NCI-H187 (cell line): Measurements from ENCODE around the gene PIKFYVE.
"Not testable (repeated sequence)": the region's sequence is repeated elsewhere in the genome, so short reads cannot be mapped to it uniquely, and the experiment has no call there.

Experiments
- DNase-seq, 2 experiments: peaks; one replicate each; lab custom pipeline; 2025; lab: John Stamatoyannopoulos, UW

PIKFYVE gene

DNA sequence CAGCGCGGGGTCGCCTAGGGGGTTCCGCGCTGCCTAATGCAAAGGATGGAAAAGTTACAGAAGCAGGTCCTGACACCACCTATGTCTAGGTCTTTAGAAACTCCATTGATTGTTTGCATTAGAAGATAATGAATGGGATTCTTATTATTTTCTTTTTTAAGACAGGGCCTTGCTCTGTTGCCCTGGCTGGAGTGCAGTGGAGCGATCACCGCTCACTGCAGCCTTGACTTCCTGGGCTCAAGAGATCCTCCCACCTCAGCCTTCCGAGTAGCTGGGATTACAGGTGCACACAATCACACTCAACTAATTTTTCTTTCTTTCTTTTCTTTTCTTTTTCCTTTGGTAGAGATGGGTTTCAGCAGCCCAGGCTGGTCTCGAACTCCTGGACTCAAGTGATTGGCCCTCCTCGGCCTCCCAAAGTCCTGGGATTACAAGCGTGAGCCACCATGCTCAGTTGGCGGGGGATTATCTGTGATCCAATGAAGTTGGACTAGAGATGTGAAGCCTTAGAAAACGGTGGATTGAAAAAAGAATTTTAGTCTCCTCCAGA is 10.4 kb upstream of the PIKFYVE start:
- no peak for DNase-seq

DNA sequence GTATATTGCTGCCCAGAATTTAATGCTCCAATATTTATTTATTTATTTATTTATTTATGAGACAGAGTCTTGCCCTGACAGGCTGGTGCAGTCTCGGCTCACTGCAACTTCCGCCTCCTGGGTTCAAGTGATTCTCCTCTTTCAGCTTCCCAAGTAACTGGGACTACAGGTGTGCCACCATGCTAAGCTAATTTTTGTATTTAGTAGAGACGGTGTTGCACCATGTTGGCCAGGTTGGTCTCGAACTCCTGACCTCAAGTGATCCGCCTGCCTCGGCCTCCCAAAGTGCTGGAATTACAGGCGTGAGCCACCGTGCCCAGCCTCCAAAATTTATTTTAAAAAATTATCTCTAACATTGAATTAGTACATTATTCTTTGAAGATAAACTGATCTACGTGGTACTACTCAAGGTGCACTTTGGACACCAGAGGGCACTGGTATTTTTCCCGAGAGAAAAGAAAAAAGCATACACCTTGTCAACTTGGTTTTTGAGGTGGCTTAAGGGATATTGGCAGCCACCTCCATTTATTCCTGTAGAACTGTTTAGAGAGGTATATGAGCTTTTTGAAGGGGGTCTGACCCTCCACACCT is 9.8 kb upstream of the PIKFYVE start:
- no peak for DNase-seq

DNA sequence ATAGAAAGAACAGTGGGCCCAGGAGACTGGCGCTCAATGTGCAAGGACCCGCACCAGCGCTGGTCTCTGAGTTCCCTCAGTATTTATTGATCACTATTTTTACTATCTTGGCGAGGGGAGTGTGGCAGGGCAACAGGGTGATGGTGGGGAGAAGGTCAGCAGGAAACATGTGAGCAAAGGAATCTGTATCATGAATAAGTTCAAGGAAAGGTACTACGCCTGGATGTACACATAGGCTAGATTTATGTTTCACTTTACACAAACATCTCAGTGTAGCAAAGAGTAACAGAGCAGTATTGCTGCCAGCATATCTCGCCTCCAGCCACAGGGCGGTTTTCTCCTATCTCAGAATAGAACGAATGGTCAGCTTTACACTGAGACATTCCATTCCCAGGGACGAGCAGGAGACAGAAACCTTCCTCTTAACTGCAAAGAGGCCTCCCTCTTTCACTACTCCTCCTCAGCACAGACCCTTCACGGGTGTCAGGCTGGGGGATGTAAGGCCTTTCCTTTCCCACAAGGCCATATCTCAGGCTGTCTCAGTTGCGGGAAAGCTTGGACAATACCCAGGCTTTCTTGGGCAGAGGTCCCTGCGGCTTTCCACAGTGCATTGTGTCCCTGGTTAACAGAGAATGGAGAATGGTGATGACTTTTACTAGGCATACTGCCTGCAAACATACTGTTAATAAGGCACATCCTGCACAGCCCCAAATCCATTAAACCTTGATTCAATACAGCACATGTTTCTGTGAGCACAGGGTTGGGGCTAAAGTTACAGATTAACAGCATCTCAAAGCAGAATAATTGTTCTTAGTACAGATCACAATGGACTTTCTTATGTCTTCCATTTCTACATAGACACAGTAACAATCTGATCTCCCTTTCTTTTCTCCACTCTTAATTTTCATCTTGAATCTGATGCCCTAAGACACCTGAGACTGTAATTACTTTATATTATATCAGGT is 8.9 kb upstream of the PIKFYVE start:
- DNase-seq, result not testable (repeated sequence)

DNA sequence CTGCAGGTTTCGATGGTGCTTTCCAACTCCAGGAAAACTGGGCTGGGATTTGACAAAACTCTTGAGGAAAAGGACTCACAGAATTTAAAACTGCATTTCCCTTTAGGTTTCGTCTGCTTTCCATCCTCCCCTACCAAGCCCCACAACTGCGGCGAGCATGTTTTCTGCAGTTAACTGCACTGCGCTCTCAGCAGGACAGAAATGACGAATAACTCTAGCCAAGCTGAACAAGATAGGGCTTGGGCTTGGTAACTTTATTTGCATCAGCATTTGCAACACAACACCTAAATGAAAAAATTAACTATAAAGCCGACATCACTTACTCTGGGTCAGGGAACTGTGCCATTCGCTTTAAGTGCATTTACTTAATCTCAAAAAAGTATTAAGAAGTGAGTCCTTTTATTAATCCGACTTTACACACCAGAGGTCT is 669 bp upstream of the PIKFYVE start:
- no peak for DNase-seq

DNA sequence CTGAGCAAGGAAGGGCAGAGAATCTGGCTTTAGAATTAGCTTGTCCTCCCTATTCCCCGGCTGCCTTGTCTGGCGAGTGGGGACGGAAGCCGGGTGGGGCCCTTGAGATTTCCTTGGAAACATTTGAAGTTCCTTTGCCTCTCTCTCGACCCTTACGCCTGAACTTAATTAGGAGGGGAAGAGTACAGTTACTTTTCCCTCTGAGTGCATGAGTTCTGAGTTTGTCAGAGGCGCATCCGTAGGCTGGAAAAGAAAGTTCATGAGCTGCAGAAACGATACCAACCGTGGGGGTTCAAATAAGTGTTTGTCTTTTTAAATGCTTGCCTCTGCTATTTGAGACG is 468 bp downstream of the PIKFYVE start:
- DNase-seq, result no peak

DNA sequence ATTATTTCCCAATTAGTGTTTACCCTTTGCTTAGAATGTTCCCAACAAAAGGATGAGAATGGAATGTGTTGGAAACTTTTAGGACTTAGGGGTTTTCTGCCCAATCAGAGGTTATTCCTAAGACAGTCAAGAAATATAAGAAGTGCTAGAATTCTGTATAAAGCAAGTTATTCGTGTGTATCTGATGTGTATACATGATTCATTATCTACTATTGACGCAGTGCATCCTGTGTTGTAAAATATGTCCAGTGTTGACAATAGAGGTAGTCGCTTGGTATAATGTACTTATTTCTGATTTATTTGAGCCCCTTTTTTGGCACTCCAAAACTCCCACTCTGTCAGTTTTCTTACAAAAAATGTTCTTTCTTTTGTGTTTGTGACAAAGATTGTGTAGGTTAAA is 881 bp downstream of the PIKFYVE start:
- DNase-seq, result no peak

DNA sequence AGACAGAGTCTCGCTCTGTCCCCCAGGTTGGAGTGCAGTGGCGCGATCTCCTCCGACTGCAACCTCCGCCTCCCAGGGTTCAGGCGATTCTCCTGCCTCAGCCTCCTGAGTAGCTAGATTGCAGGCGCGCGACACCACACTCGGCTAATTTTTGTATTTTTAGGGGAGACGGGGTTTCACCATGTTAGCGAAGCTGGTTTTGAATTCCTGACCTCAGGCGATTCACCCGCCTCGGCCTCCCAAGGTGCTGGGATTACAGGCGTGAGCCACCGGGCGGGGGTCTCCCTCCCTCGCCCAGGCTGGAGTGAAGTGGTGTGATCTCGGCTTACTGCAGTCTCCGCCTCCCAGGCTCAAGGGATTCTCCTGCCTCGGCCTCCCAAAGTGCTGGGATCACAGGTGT is 1.5 kb downstream of the PIKFYVE start:
- not testable (repeated sequence) for DNase-seq

DNA sequence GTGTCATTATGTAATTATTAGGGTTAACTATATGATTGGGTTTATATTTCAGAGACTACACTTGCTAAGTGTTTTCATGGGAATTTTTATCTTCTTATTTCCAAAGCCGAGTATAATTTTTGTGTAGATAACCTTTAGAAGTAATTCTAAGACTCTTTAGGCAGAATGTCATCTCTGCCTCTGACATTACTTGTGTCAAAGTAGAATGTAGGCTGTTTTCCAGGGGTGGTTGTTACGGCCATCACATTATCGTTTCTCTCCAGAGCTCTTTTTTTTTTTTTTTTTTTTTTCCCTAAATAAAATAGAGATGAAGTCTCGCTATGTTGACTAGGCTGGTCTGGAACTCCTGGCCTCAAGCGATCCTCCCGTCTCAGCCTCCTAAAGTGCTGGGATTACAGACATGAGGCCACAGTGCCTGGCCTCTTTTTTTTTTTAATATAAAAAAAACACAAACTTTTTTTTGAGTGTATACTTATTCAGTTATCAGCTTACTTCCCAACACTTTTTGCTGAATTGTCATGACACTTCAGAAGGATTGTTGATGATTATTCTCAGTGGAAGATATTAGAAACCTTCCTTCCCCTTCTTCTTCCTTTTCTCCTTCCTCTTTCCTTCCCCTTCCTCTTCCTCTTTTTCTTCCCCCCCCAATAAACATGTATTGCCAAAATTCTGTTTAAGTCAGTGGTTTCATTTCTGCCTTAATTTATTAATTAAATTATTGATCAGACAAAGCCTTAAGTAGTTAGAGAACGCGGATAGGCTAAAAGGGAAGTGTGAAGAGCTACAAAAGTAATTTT is 2.3 kb downstream of the PIKFYVE start:
- DNase-seq, result no peak

DNA sequence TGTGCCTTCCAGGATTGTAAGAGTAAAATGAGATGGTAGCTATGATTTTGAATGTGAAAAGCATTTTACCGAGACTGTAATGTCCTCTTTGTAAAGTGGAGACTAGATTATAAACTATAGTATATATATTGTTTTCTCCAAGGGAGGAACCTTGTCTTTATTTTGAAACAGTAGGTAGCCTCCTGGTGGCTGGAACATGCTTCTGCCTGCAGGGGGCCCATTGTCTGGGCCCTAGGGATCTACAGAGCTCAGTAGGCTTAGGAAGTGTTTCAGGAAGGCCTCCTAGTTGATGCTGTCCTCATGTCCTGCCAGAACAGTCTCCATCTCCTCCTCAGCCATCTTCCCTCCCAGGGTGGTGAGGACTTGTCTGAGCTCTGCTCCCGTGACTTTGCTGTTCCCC is 3.0 kb downstream of the PIKFYVE start:
- DNase-seq, result no peak

DNA sequence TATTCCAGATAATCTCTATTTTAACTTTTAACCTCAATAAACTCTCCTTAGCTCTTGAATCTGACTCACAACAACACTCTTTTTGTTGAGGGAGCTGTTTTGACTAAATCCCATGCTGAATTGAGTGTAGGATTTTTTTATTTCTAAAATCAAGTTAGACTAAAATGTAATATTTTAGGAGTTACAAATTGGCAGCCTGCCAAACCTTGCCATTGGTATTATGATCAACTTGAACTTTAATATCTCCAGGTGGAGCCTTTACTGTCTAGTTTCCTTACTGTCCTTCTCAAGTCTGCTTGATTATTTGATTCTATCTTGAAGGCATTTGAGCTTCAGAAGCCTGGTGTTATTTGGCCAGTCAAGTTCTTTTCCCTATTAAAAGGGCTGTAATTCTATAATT is 8.7 kb downstream of the PIKFYVE start:
- no peak for DNase-seq

DNA sequence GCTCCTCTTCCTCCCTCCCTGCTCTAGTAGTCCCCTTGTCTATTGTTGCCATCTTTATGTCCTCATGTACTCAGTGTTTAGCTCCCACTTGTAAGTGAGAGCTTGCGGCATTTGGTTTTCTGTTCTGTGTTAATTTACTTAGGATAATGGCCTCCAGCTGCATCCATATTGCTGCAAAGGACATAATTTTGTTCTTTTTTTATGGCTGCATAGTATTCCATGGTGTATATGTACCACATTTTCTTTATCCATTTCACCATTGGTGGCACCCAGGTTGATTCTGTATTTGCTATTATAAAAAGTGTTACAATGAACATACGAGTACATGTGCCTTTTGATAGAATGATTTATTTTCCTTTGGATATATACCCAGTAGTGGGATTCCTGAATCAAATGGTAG is 12.5 kb downstream of the PIKFYVE start:
- DNase-seq, result no peak

DNA sequence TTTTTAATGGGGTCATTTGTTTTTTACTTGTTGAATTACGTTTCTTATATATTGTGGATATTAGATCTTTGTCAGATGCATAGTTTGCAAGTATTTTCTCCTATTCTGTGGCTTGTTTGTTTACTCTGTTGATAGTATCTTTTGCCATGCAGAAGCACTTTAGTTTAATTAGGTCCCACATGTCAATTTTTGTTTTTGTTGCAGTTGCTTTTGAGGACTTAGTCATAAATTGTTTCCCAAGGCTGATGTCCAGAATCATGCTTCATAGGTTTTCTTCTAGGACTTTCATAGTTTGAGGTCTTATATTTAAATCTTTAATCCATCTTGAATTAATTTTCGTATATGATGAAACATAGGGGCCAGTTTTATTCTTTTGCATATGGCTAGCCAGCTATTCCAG is 13.2 kb downstream of the PIKFYVE start:
- DNase-seq, result no peak

DNA sequence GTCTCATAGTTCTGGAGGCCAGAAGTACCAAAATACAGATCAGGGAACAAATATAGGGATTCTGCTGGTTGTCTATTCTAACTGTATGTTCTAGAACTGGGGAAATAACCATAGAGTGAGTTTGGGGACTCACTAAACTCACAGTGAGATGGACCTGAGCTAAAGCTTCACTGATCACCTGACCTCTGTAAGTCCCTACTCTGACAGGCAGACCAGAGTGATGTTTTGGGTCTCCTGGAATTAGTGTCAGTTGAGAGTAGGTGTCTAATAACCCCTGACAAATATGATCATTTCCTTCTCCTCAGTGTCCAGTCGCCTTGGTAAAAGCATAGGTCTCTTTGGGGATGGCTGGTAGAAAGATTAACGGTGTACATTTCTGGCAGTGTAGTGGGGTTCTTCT is 14.2 kb downstream of the PIKFYVE start:
- DNase-seq, result no peak

DNA sequence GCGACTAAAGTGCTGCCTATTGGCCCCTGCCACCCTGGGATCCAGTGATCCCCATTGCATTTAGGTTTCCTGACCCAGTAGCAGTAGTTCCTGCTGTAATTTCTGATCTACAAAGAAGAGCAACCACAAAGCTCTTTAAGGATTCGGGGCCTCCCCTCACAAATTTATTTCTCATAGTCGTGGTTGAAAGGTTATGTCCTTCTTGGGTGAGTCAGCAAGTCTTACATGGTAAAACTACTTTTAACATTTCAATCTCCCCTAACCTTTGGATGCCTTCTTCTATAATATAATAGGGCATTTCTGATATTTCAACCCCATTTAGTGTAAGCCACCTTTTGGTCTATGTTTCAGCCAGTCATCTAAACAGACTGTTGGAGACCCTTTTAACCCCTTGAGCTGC is 14.9 kb downstream of the PIKFYVE start:
- DNase-seq, result no peak

DNA sequence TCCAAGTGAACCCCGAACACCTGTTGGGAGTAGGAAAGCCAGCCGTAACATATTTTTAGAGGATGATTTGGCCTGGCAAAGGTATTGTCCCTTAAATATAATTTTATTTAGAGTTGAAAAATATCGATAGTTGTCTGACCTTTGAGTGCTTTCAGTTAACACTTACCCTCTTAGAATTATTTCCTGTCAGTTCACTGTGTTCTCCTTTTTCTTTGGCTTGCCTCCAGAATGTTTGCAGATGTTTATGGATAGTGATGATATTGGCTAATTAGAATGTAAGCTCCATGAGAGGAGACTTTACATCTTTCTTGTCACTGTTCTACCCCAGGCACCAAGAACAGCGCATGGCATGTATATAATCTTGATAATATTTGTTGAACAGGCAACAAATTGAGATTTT is 19.8 kb downstream of the PIKFYVE start:
- no peak for DNase-seq

DNA sequence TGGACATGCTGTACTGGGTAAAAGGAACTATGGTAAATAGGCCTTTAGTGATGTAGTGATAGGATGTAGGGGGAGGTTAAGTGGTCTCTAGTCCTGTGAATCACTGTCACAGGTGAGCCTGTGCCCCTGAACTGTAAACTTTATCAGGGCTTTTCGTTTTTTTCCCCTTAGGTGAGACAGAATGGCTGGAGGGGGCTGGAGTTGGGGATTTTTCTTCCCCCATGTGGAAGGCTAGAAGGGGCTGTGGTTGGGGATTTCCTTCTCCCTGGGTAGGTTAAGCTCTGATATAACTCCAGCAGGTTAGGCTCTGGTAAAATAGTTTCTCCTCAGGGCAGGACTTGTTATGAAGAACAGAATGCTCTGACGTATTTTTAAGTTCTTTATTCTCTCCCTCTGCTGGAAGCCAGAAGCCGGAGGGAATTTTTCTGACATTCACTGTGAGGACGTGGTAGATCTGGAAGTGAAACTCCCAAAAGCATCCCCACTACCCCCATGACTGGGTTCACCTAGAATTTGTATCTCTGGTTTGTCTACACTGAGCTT is 28.5 kb downstream of the PIKFYVE start:
- DNase-seq, result no peak

DNA sequence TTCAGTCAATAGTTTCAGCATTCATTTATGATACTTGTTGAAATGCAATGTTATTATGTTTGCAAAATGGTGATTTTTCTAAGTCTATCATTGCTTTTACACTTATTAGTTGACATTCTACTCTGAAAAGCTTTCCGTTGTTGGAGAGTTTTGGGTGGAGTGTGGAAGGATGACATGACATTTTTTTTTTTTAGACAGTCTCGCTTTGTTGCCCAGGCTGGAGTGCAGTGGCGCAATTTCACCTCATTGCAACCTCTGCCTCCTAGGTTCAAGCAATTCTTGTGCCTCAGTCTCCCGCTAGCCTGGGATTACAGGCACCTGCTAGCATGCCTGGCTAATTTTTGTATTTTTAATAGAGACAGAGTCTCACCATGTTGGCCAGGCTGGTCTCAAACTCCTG is 29.8 kb downstream of the PIKFYVE start:
- DNase-seq, result no peak

DNA sequence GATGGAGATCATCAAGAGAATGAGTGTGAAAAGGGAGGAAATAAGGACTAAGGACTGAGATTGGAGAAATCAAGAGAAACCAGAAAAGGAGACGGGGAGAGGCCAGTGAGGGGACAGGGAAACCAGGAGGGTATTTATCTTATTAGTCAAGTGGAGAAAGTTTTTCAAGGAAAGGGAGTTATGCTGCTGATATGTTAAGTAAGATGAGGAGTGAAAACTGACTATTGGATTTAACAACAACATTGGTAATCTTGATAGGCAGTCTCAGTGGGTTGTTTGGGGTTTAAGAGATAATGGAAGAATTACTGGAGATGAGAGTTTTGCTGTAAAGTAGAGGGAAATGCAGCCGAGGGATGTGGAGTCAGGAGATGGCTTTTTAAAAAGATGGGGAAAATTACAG is 30.6 kb downstream of the PIKFYVE start:
- DNase-seq, result no peak

DNA sequence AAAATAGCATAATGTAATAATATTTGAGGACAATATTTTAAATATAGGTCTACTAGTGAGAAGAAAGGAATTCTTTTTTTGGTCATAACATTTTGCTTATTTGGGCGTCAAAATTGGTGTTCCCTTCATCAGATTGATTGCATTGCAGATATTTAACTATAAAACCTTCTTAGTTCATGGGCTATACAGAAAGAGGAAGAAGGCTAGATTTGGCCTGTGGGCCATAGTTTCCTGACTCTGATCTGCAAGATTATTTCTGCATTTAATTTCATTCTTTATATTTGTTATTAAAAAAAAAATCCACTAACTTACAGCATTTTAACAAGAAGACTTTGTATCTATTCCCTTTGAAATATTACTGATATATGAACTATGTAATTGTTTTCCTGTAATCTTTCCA is 31.9 kb downstream of the PIKFYVE start:
- no peak for DNase-seq

DNA sequence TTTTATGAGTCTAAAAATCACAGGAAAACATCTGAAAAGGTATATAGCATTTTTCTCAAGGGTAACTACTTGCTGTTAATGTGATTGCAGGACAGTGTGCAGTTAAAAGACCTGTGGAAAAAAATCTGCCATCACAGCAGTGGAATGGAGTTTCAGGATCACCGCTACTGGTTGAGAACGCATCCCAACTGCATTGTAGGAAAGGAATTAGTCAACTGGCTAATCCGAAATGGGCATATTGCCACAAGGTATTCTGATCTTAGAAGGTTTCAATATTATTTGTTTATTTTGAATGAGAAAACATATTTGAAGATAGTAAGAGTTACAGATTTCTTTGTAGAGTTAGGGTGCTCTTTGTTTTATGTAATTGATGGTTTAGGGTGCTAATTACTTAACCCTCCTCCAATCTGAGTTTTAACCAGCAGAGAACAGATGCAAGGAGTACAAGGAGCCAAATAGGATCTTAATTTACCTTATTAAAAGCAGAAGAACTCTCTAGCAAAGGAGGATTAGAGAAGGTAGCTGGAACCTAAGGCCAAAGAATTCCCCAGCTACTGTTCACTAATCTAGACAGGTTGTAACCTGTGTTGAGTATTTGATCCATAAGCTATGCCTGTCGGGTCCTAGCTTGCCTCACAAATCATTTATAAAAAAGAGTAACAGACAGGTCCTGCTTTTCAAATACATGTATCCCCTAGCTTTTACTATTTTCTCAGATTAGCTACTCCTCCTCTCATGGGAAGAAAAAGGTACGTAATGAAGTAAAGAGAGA is 35.0 kb downstream of the PIKFYVE start:
- no peak for DNase-seq

DNA sequence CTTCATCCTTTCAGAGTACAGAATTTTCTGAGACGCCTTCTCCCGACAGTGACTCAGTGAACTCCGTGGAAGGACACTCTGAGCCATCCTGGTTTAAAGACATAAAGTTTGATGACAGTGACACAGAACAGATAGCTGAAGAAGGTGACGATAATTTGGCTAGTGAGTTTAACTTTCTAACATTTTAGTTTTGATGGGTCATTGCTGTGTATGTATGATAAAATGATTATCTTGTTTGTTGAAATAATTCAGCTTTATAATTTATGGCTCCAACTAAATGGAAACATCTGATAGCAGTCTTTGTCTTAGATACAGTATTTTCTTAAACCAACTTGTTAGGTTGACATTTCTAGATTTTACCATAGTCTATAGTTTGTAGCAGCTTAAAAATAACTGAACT is 38.1 kb downstream of the PIKFYVE start:
- DNase-seq, result no peak

DNA sequence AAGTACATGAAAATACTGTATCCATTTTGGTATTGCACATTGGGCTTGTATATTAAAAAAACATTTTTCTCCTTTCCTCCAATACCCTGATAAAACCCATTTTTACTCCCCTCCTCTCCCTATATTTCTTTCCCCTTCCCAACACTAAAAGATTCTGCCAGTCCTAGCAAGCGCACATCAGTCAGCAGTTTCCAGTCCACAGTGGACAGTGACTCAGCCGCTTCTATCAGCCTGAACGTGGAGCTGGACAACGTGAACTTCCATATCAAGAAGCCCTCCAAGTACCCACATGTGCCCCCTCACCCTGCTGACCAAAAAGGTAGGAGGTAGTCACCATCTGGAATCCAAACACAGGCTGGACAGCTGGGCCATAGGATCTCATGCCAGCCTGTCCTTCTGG is 38.6 kb downstream of the PIKFYVE start:
- DNase-seq, result no peak
